Lower leg skin (tissue), 4 donors: ENCODE results near the gene MRPL11. TPM values are rescaled to one million over a fixed set of nuclear protein-coding genes. Genes with fewer than 3 reads are reported as not detected.
"Not testable (repeated sequence)": the region's sequence is repeated elsewhere in the genome, so short reads cannot be mapped to it uniquely, and the experiment has no call there.

Source experiments
- DNase-seq, 2 donors: peaks; one replicate each; pipeline ENCODE4 v3.0.0-alpha.2; 2019; ENCODE audit warnings: low spot score in 2 of 2
- H3K4me3 ChIP-seq: fragments of 200-600 bp; sonication (generic); 2 replicates; pipeline ENCODE4 v1.5.1; 2017; ENCODE audit warnings: mild to moderate bottlenecking, low read depth; ENCODE audit not compliant: poor library complexity, severe bottlenecking
- CTCF ChIP-seq, 3 donors: fragments of 450-650 bp; IDR thresholded peaks; one replicate each; pipeline ENCODE4 v1.5.1; 2016; ENCODE audit warnings: antibody characterized with exemption in 3 of 3, mild to moderate bottlenecking in 3 of 3, moderate library complexity in 2 of 3
- POLR2A ChIP-seq, 2 donors: fragments of 450-650 bp; IDR thresholded peaks; one replicate each; pipeline ENCODE4 v1.6.1; 2016 to 2017; ENCODE audit warnings: antibody characterized with exemption in 2 of 2, mild to moderate bottlenecking in 1 of 2, moderate library complexity in 1 of 2
- WGBS, 2 donors: methylation state at CpG; one replicate each; pipeline ENCODE4 v1.1.5; 2018; 5-methylcytosine and 5-hydroxymethylcytosine counted together
- intact Hi-C: fragments of 100-400 bp; cut with DNase I; formaldehyde crosslinking; loops from one replicate; pipeline ENCODE4 v1.15.0; 2023; ENCODE audit warnings: low total_unique reads
- total RNA-seq, 4 donors: library from RNA; depleted of rRNA; stranded (reverse); fragments of >200 nt; gene quantifications; one replicate each; pipeline ENCODE4 v1.1.0, GENCODE V29; 2016

MRPL11 gene
- total RNA-seq, 4 donors from 2014 or later, result 30.6 to 41.1 (median 36.2) TPM

- 72 to 78% methylated on average over 4 of the region's 4 CpGs for WGBS, 2 donors
- H3K4me3 ChIP-seq, result no peak overlapping the region
- TF ChIP-seq POLR2A (IDR thresholded peaks at IDR 0.05), result no peak
- no peak for TF ChIP-seq CTCF (IDR thresholded peaks at IDR 0.05)
- no peak for DNase-seq
- intact Hi-C loops, result no loop called here
These were observed 9.9 kb upstream of the MRPL11 start for GRCh38 chr11:66448523-66448922.

- H3K4me3 ChIP-seq, result no peak overlapping the region
- intact Hi-C loops, result no loop called here
- TF ChIP-seq CTCF (IDR thresholded peaks at IDR 0.05) (no peak), POLR2A (IDR thresholded peaks at IDR 0.05) (no peak)
- no peak for DNase-seq
These were observed 8.4 kb upstream of the MRPL11 start for GRCh38 chr11:66447012-66447411.

GRCh38 chr11:66443602-66444001, 5.0 kb upstream of the MRPL11 start:
- intact Hi-C loops, result no loop called here
- TF ChIP-seq CTCF (IDR thresholded peaks at IDR 0.05) (no peak), POLR2A (IDR thresholded peaks at IDR 0.05) (no peak)
- DNase-seq, result no peak
- WGBS, 2 donors, result 86% methylated on average over 4 of the region's 4 CpGs
- no peak overlapping the region for H3K4me3 ChIP-seq

GRCh38 chr11:66440940-66441282, 2.3 kb upstream of the MRPL11 start:
- DNase-seq, H3K4me3 ChIP-seq, intact Hi-C loops: not testable (repeated sequence)
- 89 to 94% methylated on average over 14 to 22 of the region's 27 CpGs for WGBS, 2 donors

GRCh38 chr11:66440101-66440939, 1.7 kb upstream of the MRPL11 start:
- 83 to 86% methylated on average over 27 to 29 of the region's 29 CpGs for WGBS, 2 donors
- H3K4me3 ChIP-seq, intact Hi-C loops, DNase-seq: not testable (repeated sequence)

GRCh38 chr11:66437979-66438503, 607 bp downstream of the MRPL11 start:
- 5% methylated on average over 12 of the region's 12 CpGs for WGBS, 2 donors
- TF ChIP-seq CTCF (IDR thresholded peaks at IDR 0.05) (no peak), POLR2A (IDR thresholded peaks at IDR 0.05) (no peak)
- peak overlapping the region; percentile 76 for H3K4me3 ChIP-seq
- intact Hi-C loops, result no loop called here
- no peak for DNase-seq

- DNase-seq, result no peak
- TF ChIP-seq CTCF (IDR thresholded peaks at IDR 0.05), result no peak
- TF ChIP-seq POLR2A (IDR thresholded peaks at IDR 0.05), result no peak
- H3K4me3 ChIP-seq, result no peak overlapping the region
- intact Hi-C loops, result no loop called here
- 90 to 93% methylated on average over 7 of the region's 7 CpGs for WGBS, 2 donors
These were observed 6.1 kb downstream of the MRPL11 start for GRCh38 chr11:66432597-66432996.

- DNase-seq, intact Hi-C loops, H3K4me3 ChIP-seq: not testable (repeated sequence)
- WGBS, 2 donors, result 85 to 86% methylated on average over 8 of the region's 8 CpGs
These were observed 6.7 kb downstream of the MRPL11 start for GRCh38 chr11:66431871-66432329.

GRCh38 chr11:66431287-66431686, 7.4 kb downstream of the MRPL11 start:
- DNase-seq, H3K4me3 ChIP-seq, intact Hi-C loops: not testable (repeated sequence)
